GM18526 (cell line): ENCODE results near the gene PTCD2.

Experiments used
- POLR2A ChIP-seq: IDR thresholded peaks from 3 replicates; pipeline ENCODE4 v1.6.1; 2011; ENCODE audit not compliant: insufficient read length; ENCODE audit errors: extremely low read depth

Gene PTCD2

GRCh38 chr5:72364171-72364570 lies 44.0 kb downstream of the PTCD2 start:
- no peak for TF ChIP-seq POLR2A

- TF ChIP-seq POLR2A, result no peak
Measured at GRCh38 chr5:72364951-72365350, 44.8 kb downstream of the PTCD2 start.

GRCh38 chr5:72366324-72366976 lies 46.3 kb downstream of the PTCD2 start:
- TF ChIP-seq POLR2A, result no peak

- no peak for TF ChIP-seq POLR2A
Measured at GRCh38 chr5:72368271-72368670, 48.1 kb downstream of the PTCD2 start.

GRCh38 chr5:72369301-72369700 lies 49.1 kb downstream of the PTCD2 start:
- TF ChIP-seq POLR2A, result no peak

- TF ChIP-seq POLR2A, result no peak
Measured at GRCh38 chr5:72369711-72370110, 49.5 kb downstream of the PTCD2 start.

- TF ChIP-seq POLR2A, result no peak
Measured at GRCh38 chr5:72372331-72372730, 52.2 kb downstream of the PTCD2 start.

- TF ChIP-seq POLR2A, result no peak
Measured at GRCh38 chr5:72372923-72373322, 52.8 kb downstream of the PTCD2 start.

GRCh38 chr5:72374844-72375243 lies 54.7 kb downstream of the PTCD2 start:
- no peak for TF ChIP-seq POLR2A

GRCh38 chr5:72376381-72376780 lies 56.2 kb downstream of the PTCD2 start:
- TF ChIP-seq POLR2A, result no peak

- TF ChIP-seq POLR2A, result no peak
Measured at GRCh38 chr5:72377910-72378638, 57.9 kb downstream of the PTCD2 start.

- no peak for TF ChIP-seq POLR2A
Measured at GRCh38 chr5:72378639-72379289, 58.6 kb downstream of the PTCD2 start.

- TF ChIP-seq POLR2A, result no peak
Measured at GRCh38 chr5:72379936-72380335, 59.8 kb downstream of the PTCD2 start.

GRCh38 chr5:72380492-72381274 lies 60.5 kb downstream of the PTCD2 start:
- no peak for TF ChIP-seq POLR2A

- no peak for TF ChIP-seq POLR2A
Measured at GRCh38 chr5:72383280-72383679, 63.1 kb downstream of the PTCD2 start.
